Activated CD8-positive, alpha-beta T cell treated with anti-CD3 and anti-CD28 coated beads for 36 hours (primary cell): Measurements from ENCODE around the gene HS6ST2. TPM values are rescaled to one million over a fixed set of nuclear protein-coding genes. Genes with fewer than 3 reads are reported as not detected.

Experiments used
- ATAC-seq: fragments of 200-7000 bp; cut with Tn5 transposase; one replicate; pipeline ENCODE4 v1.10.0; 2021; ENCODE audit warnings: mild to moderate bottlenecking, moderate library complexity
- CTCF ChIA-PET: fragments of 350-600 bp; sonication (Branson Sonifier 250); formaldehyde crosslinking; loops from one replicate; lab custom pipeline; 2021; ENCODE audit warnings: antibody characterized with exemption; lab: Charles Lee
- POLR2A ChIA-PET: fragments of 350-600 bp; sonication (Branson Sonifier 250); formaldehyde crosslinking; loops from one replicate; lab custom pipeline; 2021; ENCODE audit warnings: antibody characterized with exemption; lab: Charles Lee
- DNase-seq: peaks from one replicate; pipeline ENCODE4 v3.0.0-alpha.2; 2020
- H3K27ac Mint-ChIP-seq: one replicate; pipeline ENCODE4 v1.8.0; 2021; ENCODE audit warnings: mild to moderate bottlenecking, mixed read lengths
- H3K27me3 Mint-ChIP-seq: one replicate; pipeline ENCODE4 v1.8.0; 2021; ENCODE audit warnings: mixed read lengths
- H3K36me3 Mint-ChIP-seq: one replicate; pipeline ENCODE4 v1.8.0; 2021; ENCODE audit warnings: low read depth, mixed read lengths
- H3K4me1 Mint-ChIP-seq: one replicate; pipeline ENCODE4 v1.8.0; 2021; ENCODE audit warnings: low read depth, mixed read lengths
- H3K4me3 Mint-ChIP-seq: one replicate; pipeline ENCODE4 v1.8.0; 2021; ENCODE audit warnings: mild to moderate bottlenecking, moderate library complexity, mixed read lengths
- H3K9me3 Mint-ChIP-seq: one replicate; pipeline ENCODE4 v1.8.0; 2021; ENCODE audit warnings: mixed read lengths
- intact Hi-C: fragments of 100-400 bp; cut with micrococcal nuclease; formaldehyde crosslinking; loops from one replicate; pipeline ENCODE4 v1.10.0; 2022
- total RNA-seq, 2 experiments: library from RNA; stranded (reverse); gene quantifications; one replicate each; pipeline ENCODE4 v1.2.3, GENCODE V29; 2021
- TF ChIP-seq, protein P1 (sequence below): fragments of 200-600 bp; IDR thresholded peaks from one replicate; pipeline ENCODE4 v1.8.0; 2022; ENCODE audit warnings: antibody characterized with exemption, mild to moderate bottlenecking

Gene HS6ST2
- total RNA-seq, 2 experiments from 2014 or later: 0.14 to 0.47 TPM

DNA sequence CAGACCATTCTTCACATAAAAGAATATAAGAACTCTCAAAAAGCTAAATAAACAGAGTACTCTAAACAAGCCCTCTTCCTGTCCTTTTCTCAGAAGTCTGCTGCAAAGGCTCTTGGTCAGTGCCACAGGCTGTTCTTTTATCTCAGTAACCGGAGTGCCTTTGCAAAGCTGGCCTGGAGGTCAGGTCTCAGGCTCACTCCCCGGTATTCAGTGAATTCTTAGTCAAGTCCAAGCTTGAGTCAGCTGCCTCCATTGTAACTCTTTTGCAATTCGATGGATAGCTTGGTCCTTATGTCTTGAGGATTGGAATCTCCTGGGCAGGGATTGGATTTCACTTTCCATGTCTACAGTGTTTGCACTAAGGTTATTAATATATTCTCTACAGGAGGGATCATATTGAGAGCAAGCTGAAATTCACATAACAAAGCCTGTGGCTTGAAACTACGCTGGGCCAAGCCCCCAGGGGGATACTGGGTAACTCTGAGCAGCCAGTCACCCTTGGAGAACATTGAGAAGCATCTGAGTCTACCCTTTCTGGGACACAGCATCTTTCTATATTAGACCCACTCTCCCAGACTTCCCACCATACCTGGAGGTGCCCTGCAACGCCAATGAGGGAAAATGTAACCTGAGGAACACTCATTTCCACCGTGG lies 10.0 kb upstream of the HS6ST2 start:
- no peaks in the 10 kb centered on the region for H3K4me1 Mint-ChIP-seq
- no peak overlapping the region for H3K27ac Mint-ChIP-seq
- ATAC-seq (no peak), DNase-seq (no peak)
- intact Hi-C loops: no loop called here
- no peak overlapping the region for H3K4me3 Mint-ChIP-seq
- ChIA-PET POLR2A (no interaction called here), CTCF (no interaction called here)
- H3K27me3 Mint-ChIP-seq: no peaks in the 10 kb centered on the region
- TF ChIP-seq, protein P1, sequence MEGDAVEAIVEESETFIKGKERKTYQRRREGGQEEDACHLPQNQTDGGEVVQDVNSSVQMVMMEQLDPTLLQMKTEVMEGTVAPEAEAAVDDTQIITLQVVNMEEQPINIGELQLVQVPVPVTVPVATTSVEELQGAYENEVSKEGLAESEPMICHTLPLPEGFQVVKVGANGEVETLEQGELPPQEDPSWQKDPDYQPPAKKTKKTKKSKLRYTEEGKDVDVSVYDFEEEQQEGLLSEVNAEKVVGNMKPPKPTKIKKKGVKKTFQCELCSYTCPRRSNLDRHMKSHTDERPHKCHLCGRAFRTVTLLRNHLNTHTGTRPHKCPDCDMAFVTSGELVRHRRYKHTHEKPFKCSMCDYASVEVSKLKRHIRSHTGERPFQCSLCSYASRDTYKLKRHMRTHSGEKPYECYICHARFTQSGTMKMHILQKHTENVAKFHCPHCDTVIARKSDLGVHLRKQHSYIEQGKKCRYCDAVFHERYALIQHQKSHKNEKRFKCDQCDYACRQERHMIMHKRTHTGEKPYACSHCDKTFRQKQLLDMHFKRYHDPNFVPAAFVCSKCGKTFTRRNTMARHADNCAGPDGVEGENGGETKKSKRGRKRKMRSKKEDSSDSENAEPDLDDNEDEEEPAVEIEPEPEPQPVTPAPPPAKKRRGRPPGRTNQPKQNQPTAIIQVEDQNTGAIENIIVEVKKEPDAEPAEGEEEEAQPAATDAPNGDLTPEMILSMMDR: no peak
- no peaks in the 10 kb centered on the region for H3K36me3 Mint-ChIP-seq
- H3K9me3 Mint-ChIP-seq: no peaks in the 10 kb centered on the region

DNA sequence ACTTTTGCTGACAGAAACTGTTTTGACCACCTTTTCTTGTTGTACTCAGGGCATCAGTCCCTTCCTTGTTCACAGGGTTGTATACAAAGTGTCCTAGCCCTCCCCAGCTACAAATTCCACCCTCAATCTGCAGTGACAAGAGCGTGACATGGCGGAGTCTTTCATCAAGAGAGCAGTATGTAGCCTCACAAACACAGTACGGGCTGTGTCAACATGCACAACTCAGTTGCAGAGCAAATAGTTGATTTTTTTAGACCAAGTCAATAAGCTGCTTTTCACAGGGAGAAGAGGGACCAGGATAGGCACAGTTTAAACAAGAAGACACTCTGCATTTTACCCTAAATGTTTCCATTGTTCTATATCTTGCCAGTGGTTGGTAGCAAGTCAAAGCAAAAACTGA lies 8.6 kb upstream of the HS6ST2 start:
- H3K36me3 Mint-ChIP-seq: no peaks in the 10 kb centered on the region
- intact Hi-C loops: no loop called here
- no peaks in the 10 kb centered on the region for H3K27me3 Mint-ChIP-seq
- no peak overlapping the region for H3K27ac Mint-ChIP-seq
- no peak overlapping the region for H3K4me3 Mint-ChIP-seq
- no peak for DNase-seq
- TF ChIP-seq, protein P1: no peak
- POLR2A ChIA-PET: no interaction called here
- no peak for ATAC-seq
- no peaks in the 10 kb centered on the region for H3K4me1 Mint-ChIP-seq
- CTCF ChIA-PET: no interaction called here
- no peaks in the 10 kb centered on the region for H3K9me3 Mint-ChIP-seq

DNA sequence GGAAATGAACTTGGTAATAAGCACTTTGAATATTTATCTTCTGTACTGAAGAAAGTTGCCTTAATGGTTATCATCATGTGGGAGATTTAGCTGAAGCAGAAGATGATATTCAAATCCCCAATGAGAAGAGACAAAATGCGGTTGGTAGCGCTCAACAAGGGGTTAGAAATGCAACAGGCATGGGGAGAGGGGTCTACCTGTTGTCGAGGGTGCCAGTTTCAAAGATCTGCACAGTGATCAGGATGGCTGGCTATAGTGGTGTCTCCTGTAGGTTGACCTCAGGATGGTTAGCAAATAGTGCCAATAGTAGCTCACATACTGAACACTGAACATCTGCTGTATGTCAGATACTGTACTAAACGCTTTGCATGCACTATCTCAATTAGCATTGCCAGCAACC lies 7.0 kb upstream of the HS6ST2 start:
- ChIA-PET CTCF (no interaction called here), POLR2A (no interaction called here)
- no peak for ATAC-seq
- TF ChIP-seq, protein P1: no peak
- intact Hi-C loops: no loop called here
- DNase-seq: no peak
- H3K27ac Mint-ChIP-seq: no peak overlapping the region
- no peaks in the 10 kb centered on the region for H3K4me1 Mint-ChIP-seq
- H3K27me3 Mint-ChIP-seq: peaks cover 2% of the 10 kb centered on the region
- no peak overlapping the region for H3K4me3 Mint-ChIP-seq
- no peaks in the 10 kb centered on the region for H3K36me3 Mint-ChIP-seq
- no peaks in the 10 kb centered on the region for H3K9me3 Mint-ChIP-seq

DNA sequence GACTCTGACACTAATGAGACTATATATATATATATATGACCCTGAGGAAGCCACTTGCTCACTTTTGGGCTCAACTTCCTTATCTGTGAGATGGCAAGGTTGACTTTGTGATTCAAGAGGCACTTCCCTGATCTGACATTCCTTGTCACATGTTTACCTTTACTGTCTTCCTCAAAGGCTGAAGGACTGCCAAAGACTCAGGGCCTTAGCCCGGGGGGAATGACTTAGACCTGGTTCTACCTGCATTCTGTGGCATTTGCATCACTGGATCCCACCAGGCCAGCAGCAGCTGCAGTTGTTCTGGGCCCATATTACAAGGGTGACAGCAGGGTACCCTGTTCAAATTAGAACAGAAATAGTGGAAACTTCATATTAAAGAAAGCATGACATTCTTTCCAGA lies 3.1 kb upstream of the HS6ST2 start:
- DNase-seq (no peak), ATAC-seq (no peak)
- Mint-ChIP-seq H3K4me1 (peaks cover 7% of the 10 kb centered on the region), H3K9me3 (no peaks in the 10 kb centered on the region), H3K36me3 (no peaks in the 10 kb centered on the region), H3K4me3 (no peak overlapping the region), H3K27ac (no peak overlapping the region), H3K27me3 (peaks cover 22% of the 10 kb centered on the region)
- TF ChIP-seq, protein P1: no peak
- ChIA-PET POLR2A (no interaction called here), CTCF (no interaction called here)
- intact Hi-C loops: no loop called here

DNA sequence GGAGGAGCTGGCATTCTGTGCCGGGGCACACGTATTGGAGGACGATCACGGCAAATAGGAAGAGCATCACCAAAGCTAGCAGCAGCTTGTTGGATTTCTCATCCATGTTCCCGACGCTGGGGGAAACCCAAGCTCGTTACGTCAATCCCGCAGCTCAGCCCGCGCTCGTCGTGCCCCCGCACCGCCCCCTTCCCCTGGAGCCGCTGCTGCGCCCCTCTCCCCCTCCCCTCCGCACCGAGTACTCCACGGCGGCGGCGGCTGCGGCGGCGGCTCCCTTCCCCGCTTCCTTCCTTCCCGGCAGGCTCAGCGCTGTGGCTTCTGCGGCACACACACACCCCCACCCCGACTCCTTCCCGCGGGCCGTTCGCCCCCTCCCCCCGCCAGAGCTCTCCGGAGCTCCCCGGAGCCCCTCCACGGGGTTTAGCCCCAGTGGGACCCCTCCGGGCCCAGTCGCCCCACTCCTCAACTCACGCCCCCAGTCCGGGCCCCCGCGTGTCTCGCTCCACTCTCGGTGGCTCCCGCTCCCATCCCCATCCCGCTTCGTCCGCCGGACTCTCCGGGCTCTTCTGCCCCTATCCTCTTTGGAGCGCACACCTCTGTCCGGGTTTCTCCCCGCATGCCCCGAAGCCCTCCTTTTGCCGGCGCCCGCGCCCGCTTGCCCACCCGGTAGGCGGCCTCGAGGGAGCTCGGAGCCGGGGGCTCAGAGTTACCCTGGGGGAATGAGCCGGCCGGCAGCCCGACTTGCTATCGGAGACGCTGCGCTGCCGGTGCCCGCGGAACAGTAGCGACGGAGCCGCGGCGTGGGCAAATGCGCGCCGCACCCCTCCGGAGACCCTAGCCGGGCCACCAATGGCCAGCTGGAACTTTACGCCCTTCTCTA lies 978 bp downstream of the HS6ST2 start:
- intact Hi-C loops: no loop called here
- TF ChIP-seq, protein P1: no peak
- ChIA-PET CTCF (no interaction called here), POLR2A (interaction anchor here (0.5 kb wide), 1 partner anchor 216 kb away, joined by 3 read pairs; no protein-coding TSS in a partner anchor)
- DNase-seq (peak; percentile 9), ATAC-seq (no peak)
- Mint-ChIP-seq H3K4me3 (peak overlapping the region; percentile 59), H3K4me1 (peaks cover 9% of the 10 kb centered on the region), H3K27me3 (peaks cover 39% of the 10 kb centered on the region), H3K27ac (no peak overlapping the region), H3K9me3 (no peaks in the 10 kb centered on the region), H3K36me3 (no peaks in the 10 kb centered on the region)
